ENCODE results near the gene RBBP8NL.

The RBBP8NL gene

DNA sequence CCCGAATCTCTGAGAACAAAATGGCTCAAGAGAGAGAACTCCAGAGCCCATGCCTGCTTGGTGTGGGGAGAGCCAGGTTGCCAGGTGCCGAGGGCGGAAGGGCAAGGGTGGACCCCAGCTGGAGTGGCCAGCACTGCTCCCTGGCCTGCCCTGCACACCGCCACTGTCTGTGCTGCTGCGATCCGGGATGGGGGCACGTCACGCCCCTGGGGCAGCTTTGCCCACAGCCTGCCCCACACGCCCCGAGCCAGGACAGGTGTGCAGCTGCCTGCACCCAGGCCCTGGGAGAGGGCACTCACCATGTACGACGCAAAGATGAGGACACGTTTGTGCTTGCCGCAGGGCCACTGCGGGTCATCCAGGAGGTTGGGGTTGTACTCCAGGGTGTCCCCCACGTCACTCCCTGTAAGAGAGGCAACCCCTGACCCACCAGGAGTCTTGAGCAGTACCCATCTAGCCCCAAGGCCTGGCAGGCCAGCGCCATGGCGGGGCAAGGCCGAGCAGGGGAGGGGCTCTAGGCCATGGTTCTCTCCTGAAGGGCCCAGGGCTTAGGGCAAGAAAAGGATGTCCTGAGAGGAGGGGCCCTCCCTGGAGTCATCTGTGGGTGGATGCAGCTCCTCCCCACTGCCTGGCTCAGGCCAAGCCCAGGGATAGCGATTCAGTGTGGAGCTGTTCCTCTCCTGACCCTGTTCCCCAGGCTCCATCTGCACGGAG lies 34.6 kb downstream of the RBBP8NL start:
- no peak for DNase-seq (ENCODE audit: low spot score)

DNA sequence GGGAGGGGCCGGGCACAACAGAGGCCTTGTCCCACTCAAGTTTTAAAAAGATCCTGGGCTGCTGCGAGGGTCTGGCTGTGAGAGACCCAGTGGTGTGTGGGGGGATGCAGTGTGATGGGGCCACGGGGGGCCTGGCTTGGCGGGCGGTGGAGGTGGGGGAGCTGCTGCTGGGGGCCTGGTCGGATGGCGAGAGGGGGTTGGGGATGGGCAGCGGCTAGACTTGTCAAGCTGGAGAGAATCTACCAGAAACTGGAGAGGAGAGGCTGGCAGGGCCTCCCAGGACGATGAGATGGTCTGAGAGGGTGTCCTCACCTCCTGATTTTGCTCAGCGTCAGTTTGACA lies 35.3 kb downstream of the RBBP8NL start:
- no peak for DNase-seq (ENCODE audit: low spot score)

DNA sequence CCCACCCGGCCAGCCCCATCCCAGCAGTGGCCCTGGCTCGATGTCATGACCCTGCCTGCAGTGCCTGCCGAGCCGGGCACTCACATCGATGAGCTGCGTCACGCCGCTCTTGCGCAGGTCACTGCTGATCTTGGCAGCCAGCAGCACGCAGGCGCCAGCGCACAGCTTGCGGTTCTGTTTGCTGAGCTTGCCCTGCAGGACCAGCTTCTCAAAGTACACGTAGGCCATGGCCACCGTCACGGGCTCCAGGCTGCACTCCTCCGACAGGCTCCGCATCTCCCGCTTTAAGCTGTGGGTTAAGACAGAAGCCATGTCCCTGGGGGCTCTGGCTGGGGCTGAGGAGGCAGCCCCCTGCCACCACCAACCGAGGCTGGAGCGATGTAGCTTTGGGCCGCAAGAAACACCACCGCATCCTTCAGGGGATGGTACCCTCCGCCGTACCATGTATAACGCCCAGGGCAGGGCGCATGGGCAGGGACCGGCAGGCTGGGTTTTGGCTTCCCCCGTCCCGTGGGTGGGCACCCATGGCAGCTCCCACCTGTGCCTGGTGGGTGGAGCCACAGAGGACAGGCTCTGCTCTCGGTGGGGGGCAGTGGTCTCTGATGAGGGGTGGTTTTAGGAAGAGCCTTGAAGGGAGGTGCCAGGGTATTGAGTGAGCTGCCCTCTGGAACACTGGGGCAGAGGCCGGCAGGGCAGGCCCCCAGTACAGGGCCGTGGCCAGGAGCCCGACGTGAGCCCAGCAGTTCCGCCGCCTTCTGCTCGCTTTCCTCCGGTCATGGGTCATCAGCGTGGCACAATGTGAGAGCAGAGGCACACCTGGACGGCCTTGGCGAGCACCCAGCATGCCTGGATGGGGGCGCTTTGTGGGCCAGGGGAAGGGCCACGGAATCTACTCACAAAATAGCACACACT lies 35.9 kb downstream of the RBBP8NL start:
- no peak for DNase-seq (ENCODE audit: low spot score)

DNA sequence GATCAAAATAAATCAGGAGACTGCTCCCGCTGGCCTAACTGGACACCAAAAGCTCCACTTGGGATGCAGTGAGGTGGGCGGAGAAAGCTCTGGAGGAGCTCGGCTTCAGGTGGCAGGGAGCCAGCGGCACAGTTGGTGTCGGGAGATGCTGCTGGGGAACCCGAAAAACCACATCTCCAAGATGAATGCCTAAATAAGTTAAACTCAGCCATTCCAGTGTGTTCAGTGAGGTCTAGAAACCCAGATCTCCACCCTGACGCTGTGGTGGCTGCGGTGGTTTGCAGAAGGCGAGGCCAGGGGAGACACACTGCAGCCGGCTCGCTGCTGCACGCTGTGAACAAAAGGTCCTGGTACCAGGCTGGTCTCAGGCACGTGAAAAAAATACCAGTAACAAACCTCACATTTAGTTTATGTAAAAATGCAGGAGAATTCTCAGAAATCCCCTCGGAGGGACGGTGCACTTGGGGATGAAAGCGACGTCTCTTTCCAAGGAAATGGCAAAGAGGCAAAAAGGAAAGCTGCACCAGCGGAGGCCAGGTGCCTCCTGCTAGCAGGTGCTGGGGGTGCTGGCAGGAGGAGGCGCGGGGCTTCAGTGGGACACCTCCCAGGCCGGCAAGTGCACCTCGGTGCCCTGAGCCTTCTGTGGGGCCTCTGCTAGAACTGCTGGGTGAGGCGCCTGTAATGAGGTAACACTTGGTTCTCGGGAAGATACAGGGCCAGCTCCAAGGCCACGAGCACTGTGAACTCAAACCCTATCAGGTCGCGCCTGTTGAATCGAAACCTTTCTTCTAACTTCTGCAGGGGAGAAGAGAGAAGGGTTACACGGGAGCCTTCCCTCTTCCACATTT lies 36.8 kb downstream of the RBBP8NL start:
- DNase-seq (ENCODE audit: low spot score), result no peak

DNA sequence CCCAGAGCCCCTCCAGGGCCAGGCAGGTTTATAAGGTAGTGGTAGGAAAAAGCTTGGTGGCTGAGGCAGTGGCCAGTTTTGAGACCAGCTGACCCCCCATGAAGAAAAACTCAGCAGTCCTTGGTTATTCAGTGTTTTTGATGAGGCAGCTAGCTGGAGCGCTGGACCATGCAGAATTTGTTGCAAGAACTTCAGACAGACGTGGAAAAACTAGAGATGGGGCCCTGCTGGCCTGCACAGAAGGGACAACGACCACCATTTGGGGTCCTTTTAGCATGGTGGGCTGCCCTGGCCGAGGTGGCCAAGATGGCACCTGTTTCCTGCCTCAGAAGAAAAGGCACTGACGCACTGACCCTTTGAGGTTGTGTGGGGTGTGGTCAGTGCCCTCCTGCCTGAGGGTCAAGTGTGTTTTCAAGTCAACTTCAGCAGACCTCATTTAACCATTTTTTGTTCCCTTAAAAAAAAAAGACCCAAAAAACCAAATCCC lies 37.7 kb downstream of the RBBP8NL start:
- no peak for DNase-seq (ENCODE audit: low spot score)

DNA sequence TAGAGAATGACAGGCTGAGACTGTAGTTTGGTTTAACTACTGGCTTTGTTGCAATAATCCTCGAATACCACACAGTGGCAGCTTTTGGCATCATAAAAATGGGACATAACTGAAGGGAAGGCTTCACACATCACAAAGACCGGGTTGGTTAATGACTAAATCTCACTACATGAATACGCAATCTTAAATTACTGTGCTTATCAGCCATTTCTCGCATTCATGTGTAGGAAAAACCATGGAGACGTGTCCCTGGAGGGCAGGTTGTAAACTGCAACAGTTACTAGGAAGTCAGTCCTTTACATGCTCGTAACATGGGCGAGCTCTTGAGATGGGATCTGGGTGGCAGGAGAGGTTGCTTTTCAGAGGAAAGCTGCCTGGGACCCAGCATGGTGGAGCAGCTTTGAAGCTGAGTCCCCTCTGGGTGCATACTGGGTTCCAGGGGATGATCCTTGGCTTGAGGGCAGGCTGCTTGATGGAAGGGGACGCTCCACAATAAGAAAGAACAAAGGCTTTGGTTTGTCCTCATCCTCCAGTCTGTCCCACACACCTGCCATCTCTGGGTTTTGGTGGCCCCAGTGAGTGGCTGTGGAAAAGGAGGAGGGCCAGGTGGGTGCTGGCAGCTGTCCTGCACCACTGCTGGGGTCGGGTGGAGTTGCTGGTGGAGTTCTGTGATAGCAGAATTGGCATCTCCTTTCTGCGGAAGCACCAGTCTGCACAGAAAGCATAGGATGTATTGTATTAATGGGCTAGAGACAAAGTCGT lies 38.3 kb downstream of the RBBP8NL start:
- no peak for DNase-seq (ENCODE audit: low spot score)

DNA sequence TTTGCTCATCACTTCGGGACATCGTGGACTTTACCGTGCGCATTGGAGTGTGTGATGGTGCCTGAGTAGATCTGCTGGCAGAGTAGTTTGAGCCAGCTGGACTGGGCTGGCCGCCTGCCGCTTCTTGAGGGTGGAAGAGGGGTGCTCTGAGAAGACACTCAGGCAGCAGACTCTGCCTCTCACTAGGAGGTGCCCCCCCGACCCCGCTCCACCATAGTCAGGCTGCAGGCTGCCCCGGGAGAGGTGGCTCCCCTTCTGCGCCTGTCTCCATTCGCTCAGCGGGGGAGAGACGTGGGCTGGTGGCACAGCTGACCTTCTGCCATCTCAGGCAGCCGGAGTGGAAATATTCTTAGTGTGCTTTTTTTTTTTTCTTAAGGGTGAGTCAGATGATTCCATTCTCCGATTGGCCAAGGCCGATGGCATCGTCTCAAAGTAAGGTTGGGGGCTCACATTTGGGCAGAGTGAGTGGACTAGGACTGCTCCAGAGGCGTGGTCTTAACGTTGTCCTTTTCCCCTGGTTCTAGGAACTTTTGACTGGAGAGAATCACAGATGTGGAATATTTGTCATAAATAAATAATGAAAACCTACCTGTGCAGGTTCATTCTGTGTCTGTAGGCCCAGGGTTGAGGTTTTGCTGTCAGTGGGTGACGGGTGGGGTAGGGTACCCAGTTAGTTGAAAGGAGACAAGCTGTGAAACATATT lies 39.3 kb downstream of the RBBP8NL start:
- no peak for DNase-seq (ENCODE audit: low spot score)

DNA sequence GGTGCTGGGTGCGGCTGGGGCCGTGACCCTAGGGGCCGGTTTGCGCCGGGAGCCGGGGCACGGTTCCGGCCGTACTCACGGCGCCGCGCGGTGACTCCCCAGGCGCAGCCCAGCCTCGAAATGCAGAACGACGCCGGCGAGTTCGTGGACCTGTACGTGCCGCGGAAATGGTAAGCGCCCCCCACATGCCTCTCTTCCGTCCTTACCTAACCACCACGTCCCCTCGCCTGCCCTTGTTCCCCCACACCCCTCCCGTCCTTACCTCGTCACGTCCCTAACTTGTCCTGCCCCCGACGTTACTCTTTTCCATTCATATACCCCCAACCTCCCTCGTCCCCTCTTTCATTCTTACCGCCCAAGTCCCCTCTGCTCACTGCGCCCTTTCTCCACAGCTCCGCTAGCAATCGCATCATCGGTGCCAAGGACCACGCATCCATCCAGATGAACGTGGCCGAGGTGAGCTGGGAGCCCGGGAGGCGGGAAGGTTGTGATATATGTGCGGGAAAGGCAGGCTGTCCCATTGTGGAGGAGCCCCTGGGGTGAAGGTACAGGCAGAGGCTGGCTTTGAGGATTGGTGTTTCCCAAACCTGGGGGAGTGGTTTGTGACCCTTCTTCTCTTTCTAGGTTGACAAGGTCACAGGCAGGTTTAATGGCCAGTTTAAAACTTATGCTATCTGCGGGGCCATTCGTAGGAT lies 40.0 kb downstream of the RBBP8NL start:
- no peak for DNase-seq (ENCODE audit: low spot score)

DNA sequence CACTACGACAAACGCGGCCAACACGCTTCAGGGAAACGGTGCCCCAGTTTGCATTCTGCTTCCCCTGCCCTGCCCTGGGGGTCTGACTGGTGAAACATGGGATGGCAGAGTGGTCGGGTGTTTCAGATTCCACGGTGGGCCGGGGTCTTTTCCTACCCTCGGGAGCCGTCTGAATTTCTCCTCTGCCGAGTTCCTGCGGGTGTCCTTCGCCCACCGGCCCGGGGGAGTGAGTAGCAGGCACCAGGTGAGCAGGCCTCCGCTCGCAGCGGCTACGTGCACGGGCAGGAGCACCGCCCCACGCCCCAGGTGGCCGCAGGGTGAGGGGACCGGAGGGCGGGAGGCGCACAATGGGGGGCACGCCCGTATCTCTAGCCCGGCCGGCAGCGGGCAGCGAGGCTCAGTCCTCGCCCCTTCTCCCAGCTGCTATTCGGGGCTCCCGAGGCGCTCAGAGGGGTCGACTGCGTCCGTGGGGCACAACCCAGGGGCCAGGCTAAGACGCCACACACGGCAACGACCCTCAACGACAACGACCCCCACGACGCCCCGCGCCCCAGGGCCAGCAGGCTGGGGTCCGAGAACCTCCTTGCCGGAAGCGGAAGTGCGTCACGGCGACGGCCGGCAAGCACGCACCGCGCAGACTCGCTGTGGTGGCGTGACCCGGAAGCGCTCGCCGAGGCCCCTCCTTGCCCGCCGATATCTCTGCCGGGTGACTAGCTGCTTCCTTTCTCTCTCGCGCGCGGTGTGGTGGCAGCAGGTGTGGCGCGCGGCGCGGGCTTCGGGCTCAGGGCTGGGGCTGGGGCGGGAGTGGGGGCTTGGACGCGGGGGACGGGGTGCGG lies 40.7 kb downstream of the RBBP8NL start, which contains the start of gene RPS21:
TSS of gene RPS21 (plus strand) at position 721 of the 836 bp plus-strand sequence. CDS start 236 bp downstream, outside the sequence.
- DNase-seq (ENCODE audit: low spot score), result peak; percentile 89

DNA sequence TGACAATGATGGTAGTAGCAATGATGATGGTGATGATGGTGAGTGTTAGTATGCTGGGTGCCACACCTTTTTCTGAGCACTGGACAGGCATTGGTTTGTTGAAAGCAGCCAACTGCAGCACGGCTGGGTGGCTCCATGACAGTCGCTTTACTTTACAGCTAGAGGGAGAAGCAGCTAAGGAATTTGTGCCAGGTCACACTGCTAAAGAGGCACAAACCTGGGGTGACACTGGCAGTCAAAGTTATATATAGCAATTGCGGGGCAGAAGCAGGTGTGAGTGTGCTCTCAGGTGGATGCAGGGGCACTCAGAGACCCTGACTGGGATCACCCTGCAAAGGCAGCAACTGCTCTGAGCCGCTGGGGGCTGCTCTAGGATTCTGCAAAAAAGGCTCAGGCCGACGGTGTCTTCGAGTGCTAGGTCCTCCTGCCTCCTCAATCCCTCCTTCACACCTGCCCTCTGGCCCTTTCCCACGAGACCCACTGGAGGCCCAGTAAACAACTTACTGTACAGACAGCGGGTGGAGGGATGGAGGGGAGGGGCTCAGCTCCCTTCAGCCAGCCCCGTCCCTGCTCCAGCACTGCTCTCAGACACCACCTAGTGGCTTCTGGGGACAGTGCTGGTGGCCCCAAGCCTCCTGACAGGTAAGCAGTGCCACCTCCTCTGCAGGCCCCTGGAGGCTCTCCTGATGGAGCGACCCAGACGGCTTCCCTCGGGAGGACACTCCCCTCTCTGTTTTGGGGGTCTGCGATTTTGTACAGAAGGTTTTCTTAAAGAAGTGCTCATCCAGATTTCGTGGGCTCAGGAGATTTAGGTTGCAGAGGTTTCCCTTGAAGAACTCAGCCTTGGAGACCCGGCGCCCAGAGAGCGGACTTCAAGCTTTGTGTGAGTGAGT lies 44.8 kb downstream of the RBBP8NL start:
- peak; percentile 70 for DNase-seq (ENCODE audit: low spot score)

DNA sequence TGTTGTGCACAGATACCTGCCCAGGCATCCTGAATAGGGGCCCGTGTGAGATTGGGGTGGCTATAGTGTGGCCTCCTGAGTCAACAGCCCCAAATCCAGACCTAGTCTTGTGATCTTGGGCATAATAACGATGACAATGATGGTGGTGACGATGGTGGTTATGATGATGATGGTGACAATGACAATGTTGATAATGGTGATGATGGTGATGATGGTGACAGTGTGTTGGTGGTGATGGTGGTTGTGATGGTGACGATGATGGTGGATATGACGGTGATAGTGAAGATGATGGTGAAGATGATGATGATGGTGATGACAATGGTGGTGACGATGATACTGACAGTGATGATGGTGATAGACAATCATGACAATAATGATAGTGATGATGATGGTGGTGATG lies 45.5 kb downstream of the RBBP8NL start:
- no peak for DNase-seq (ENCODE audit: low spot score)

DNA sequence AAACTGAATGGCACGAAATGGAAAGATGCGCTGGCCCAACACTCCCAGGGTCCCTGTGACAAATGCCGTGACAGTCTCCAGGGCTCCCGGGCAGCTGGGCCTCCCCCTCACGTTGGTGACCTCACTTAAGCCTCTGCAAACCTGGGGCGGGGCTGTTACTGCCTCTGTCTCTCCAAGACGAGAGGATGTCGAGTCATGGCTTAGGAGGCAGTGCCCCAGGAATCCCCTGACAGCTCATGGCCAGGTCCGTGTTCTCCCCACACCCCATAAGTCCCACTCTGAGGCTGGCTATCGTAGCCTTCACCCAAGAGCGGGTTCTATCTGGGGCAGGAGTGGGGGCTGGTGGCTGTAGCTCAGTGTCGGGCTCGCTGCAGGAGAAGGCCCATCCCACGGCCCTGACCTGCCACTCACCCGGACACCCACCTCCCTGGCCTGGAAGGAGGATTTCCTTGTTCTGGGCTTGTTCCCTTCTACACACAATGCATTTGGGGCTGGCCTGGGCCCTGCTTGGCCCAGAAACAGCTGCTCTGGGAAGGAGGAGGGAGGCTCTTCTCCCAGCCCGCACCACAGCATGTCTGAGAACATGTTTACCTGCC lies 46.0 kb downstream of the RBBP8NL start:
- no peak for DNase-seq (ENCODE audit: low spot score)

DNA sequence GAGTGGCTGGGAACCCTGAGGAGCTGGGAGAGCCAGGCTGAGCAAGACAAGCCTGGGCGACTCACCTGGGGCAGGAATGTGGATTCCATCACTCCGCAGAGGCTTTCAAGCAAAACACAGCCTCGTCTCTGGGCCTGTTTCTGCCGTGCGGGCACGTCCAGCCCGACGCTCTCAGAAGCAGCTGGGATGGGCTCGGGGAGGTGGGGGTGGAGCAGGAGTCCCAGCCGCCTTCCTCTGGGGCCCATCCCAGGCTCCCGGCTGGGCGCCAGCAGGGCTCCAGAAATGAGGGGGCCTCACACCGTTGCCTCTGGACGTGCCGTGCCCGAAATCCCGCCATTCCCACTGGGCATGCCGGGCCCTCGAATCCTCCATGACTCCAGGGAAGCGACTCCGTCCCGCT lies 49.1 kb downstream of the RBBP8NL start:
- no peak for DNase-seq (ENCODE audit: low spot score)

DNA sequence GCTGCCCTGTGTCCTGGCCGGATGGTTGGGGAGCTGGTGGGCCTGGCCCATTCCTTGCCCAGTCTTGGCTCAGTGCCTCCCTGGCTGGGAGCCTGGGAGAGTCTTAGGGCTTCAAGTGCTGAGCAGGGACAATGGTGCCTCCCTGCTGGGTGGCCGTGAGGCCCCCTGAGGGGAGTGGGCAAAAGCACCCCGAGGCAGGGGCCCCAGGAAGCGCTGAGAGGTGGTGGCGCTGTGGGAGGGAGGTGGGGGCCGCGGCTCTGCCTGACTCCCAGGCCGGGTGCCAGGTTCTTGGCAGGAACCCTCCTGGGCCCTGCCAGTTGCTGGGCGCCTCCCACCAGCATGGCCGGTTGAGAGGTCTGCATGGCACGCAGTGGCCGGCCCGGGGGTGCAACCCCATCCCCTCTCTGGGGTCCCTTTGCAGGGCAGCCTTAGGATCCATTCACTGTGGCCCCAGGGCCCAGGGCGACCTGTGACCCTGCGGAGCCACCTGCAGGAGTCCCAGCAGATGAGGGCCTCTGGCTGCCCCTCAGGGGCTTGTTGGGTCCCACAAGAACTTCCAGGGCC lies 49.6 kb downstream of the RBBP8NL start:
- no peak for DNase-seq (ENCODE audit: low spot score)

DNA sequence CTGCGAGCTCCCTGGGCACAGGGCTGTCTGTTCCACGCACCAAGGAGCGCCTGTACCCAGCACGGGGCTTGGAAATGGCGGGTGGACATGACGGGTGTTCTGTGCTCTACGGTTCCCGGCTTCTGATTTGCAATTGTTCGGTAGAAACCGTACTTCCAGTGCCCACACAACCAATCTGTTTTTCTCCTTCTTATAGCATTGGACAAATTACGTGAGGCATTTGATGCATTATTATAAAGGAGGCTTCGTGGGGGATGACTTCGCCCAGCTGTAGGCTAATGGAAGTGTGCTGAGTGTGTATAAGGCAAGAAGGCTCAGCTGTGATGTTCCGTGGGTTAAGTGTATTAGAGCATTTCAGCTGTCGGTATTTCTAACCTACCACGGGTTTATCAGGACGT lies 50.3 kb downstream of the RBBP8NL start:
- DNase-seq (ENCODE audit: low spot score), result no peak

DNA sequence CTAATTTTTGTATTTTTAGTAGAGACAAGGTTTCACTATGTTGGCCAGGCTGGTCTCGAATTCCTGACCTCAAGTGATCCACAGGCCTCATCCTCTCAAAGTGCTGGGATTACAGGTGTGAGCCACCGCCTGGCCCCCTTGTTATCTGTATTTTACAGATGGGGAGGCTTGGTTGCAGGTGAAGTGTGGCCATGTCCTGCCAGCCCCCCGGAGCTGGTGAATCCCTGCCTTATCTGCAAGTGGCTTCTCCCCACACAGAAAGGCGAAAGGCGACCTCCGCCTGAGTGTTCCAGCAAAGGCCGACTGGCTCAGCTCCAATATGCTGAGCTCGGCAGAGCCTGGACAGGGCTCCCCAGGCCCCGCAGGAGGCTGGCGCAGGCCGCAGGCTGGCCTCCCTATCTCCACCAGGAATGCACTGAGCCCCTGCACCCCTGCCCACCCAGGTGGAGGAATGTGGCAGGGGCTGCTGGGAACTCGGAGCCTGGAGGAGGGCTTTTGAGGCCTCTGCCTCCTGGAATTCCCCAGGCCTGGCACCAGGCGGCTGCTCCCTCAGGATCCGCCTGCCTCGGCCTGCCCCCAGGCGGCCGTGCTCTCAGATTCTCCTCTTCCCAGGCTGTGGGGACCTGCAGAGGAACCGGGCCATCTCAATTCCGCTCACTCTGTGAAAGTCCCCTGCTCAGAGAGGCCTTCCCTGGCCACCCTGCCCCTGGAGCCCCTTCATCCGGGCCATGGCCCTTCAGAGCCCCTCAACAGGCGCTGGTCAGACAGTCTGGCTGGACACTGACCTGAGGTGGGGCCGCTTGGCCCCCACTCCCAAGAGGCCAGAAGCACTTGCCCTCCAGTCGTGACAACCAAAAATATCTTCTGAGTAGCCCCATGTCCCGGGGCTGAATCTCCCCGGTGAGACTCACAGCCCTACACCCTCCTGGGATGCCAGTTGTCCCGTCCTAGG lies 51.0 kb downstream of the RBBP8NL start:
- no peak for DNase-seq (ENCODE audit: low spot score)

All from putamen (tissue), 1 donor.